AG04449 (cell line): ENCODE results near the gene ENGASE.

Source experiments
- CTCF ChIA-PET: fragments of 350-600 bp; formaldehyde crosslinking; extraction: SDS; loops from one replicate; lab custom pipeline; 2021; ENCODE audit warnings: antibody characterized with exemption; lab: Yijun Ruan, JAX
- POLR2A ChIA-PET: fragments of 400-600, 350-600 bp; formaldehyde crosslinking; extraction: SDS; loops from one replicate; lab custom pipeline; 2020; ENCODE audit warnings: antibody characterized with exemption, inconsistent platforms; lab: Yijun Ruan, JAX
- DNase-seq: peaks from one replicate; pipeline ENCODE4 v3.0.0-alpha.2; 2010; ENCODE audit warnings: low read depth, low spot score
- H3K4me3 ChIP-seq: 2 replicates; pipeline ENCODE4 v1.5.1; 2011; ENCODE audit warnings: low read depth, mild to moderate bottlenecking, control low read depth, low read length
- TF ChIP-seq, protein P1 (sequence below): IDR thresholded peaks from one replicate; pipeline ENCODE4 v1.5.1; 2011; ENCODE audit warnings: mild to moderate bottlenecking, moderate library complexity, low read length, control low read depth, inconsistent platforms; ENCODE audit not compliant: insufficient read depth; ENCODE audit errors: missing control alignments

Gene ENGASE

DNA sequence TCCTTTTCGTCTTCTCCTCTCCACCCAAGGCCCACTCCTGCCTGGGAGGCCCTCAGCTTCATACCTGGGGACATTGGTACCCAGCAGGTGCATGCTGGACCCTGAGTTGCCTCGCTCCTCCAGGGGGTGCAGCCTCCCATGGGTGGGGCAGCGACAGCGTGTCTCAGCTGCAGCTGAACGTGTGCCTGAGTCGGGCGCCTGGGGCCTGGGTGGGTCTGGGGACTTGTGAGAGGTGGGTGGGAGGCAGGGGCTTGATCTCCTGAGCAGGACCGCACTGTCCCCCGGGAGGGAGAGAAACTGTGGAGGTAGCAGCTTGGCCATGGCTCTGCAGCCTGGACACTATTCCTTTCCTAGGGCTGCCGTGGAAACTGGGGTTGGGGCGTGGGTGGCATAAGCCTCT is 24.8 kb upstream of the ENGASE start:
- H3K4me3 ChIP-seq = no peak overlapping the region
- TF ChIP-seq, protein P1, sequence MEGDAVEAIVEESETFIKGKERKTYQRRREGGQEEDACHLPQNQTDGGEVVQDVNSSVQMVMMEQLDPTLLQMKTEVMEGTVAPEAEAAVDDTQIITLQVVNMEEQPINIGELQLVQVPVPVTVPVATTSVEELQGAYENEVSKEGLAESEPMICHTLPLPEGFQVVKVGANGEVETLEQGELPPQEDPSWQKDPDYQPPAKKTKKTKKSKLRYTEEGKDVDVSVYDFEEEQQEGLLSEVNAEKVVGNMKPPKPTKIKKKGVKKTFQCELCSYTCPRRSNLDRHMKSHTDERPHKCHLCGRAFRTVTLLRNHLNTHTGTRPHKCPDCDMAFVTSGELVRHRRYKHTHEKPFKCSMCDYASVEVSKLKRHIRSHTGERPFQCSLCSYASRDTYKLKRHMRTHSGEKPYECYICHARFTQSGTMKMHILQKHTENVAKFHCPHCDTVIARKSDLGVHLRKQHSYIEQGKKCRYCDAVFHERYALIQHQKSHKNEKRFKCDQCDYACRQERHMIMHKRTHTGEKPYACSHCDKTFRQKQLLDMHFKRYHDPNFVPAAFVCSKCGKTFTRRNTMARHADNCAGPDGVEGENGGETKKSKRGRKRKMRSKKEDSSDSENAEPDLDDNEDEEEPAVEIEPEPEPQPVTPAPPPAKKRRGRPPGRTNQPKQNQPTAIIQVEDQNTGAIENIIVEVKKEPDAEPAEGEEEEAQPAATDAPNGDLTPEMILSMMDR = no peak
- ChIA-PET POLR2A (no interaction called here), CTCF (interaction anchor here (1.2 to 8.8 kb wide), 7 partner anchors 11 to 341 kb away, joined by 5 to 138 read pairs (median 9); no protein-coding TSS in a partner anchor)
- no peak for DNase-seq

GRCh38 chr17:79050551-79050950 is 24.1 kb upstream of the ENGASE start:
- POLR2A ChIA-PET = no interaction called here

GRCh38 chr17:79051306-79051705 is 23.3 kb upstream of the ENGASE start:
- POLR2A ChIA-PET = no interaction called here

More at GRCh38 chr17:79050551-79050950, 24.1 kb upstream of the ENGASE start:
- TF ChIP-seq, protein P1 = no peak
- DNase-seq = no peak
- CTCF ChIA-PET = interaction anchor here (1.1 to 8.8 kb wide), 7 partner anchors 14 to 340 kb away, joined by 4 to 138 read pairs (median 9); no protein-coding TSS in a partner anchor
- H3K4me3 ChIP-seq = no peak overlapping the region

DNA sequence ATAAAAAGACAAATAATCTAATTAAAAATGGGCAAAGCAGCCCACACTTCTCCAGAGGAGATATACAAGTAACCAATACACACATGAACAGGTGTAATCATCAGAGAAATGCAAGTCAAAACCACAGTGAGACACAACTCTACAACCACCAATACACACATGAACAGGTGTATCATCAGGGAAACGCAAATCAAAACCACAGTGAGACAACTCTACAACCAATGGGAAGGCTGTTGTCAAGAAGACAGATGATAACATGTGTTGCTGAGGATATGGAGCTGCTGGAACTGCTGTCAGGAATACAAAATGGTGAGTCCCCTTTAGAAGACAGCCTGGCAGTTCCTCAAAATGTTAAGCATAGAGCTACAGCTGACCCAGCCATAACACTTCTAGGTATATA is 22.5 kb upstream of the ENGASE start:
- H3K4me3 ChIP-seq = no peak overlapping the region
- TF ChIP-seq, protein P1 = no peak
- POLR2A ChIA-PET = no interaction called here
- CTCF ChIA-PET = interaction anchor here (0.8 to 8.8 kb wide), 6 partner anchors 8 to 339 kb away, joined by 3 to 138 read pairs (median 6); no protein-coding TSS in a partner anchor
- DNase-seq = no peak

More at GRCh38 chr17:79051306-79051705, 23.3 kb upstream of the ENGASE start:
- no peak for DNase-seq
- no peak overlapping the region for H3K4me3 ChIP-seq
- TF ChIP-seq, protein P1 = no peak
- CTCF ChIA-PET = interaction anchor here (0.9 to 8.8 kb wide), 5 partner anchors 16 to 339 kb away, joined by 3 to 138 read pairs (median 7); no protein-coding TSS in a partner anchor

DNA sequence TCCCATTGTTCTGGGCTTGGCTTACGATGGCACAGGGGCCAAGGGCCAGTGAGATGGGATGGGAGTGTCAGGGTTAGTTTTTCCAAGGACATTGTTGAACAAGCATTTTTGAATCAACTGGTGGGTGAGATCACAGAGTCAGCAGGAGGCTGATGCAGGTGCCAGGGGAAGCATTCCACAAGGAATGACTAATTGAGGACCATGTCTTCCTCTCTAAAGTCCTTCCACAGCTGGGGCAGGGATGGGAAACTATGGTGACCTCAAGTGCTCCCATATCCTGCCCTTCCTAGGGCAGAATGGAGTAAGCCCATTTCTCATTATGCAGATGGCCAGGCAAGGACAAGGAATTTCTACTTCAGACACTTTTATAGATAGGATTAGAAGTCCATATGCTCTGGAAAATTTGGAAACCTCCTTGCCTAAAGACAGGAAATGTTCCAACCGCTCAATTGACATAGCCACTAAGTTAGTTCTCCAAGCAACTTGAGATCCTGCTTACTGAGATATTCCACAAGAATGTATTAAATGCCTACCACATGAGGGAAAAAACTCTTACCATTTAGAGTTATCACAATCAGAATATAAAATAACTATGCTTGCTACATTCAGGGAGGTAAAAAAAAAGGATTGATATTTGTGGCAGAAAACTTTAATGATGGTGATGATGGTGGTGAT is 21.2 kb upstream of the ENGASE start:
- ChIA-PET POLR2A (no interaction called here), CTCF (interaction anchor here (0.8 to 3.3 kb wide), 13 partner anchors 8 to 341 kb away, joined by 3 to 13 read pairs (median 5); no protein-coding TSS in a partner anchor)
- no peak for DNase-seq
- TF ChIP-seq, protein P1 = no peak
- no peak overlapping the region for H3K4me3 ChIP-seq
